Stimulated activated naive CD4-positive, alpha-beta T cell (primary cell): ENCODE results near the gene ERN1.
A peak's percentile ranks its signal among the peaks of the same experiment; 100 is the strongest.

Source experiments
- DNase-seq, 6 experiments: peaks; one replicate each; lab custom pipeline; 2025; lab: John Stamatoyannopoulos, UW

The ERN1 gene

DNA sequence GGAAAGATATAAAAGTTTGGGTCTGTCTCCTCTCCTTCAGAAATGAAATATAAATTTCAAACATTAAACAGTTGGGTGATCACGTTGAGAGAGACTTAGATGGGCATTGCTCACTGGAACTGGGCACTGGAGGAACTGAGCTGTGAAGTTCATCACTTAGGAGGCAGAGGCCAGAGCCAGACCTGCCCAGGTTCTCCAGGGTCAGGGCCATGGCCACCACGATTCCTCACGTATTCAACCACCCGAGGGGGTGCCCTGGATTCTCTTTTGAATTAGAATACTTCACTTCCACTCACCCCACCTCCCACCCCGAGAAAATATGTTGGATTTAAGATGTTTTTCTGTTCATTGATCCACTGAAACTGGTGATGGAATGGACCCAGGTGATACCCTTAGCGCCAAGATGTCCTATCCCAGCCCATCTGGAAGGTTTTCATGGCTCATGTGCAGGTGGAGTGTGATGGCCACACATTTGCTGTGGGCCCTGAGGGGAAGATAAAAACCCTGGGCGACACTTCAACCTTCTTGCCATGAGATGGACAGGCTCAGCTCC lies 125.7 kb downstream of the ERN1 start:
- no peak for DNase-seq

DNA sequence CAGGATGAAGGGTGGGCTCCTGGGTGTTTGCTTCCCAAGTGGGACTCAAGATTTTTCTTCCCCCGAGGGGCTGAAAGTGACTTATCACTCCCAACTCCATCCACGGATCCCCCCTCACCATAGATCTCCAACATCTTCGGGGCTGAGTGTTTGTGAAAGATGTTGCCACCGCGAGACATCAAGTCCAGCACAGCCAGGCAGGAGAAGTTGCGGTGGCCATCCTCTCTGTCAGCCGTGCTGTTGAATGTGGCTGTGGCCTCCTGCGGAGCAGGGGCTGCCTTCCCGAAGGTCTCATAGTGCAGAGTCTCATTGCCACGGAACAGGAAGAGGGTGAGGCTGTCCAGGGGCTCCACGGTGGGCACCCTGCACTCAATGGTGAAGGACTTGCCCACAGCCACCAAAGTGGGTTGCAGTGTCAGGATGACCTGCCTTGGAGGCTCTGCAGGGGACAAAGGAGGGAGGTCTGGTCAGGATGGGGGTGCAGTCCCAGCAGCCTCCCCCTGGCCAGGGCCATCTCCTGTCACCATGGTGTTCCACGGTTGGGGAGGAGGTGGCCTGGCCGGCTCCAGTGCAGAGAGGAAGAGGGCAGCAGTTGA lies 126.3 kb downstream of the ERN1 start:
- DNase-seq: no peak

DNA sequence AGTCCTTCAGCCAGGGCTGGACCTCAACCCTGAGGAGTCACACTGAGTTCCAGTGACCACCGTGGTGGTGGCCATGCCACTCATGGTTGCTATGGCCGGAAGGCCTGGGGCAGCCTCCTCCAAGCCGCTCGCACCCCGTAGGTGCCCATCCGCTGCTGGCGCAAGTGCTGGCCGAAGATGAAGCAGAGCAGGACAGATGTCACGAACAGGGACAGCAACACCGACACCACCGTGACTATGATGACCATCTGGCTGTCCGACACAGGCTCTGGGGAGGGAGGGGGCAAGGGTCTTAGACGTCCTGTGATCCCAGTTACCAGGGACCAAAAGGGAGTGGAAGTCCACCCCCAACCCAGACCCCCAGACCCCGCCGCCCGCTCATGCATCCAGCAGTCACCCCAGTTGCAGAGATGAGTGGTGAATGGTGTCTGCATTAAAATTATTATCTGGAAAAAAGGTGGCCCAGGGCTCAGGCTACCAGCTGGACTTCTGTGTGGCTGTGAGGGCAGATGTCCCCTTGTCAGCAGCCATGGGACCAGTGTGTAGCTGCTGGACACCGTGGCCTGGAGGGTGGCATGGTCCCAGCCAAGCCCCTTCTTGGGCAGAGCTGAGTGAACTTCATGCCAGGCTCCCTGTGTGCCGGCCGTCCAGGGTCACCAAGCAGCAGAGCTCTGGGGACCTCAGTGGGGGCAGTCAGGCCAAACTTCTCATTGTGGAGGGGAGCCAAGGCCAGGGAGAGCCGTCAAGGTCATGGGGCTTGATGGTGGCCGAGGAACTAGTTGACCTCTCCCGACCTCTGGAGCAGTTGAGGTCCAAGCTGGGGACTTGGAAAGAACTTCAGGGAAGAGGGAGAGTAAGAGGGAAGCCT lies 127.1 kb downstream of the ERN1 start:
- no peak for DNase-seq

DNA sequence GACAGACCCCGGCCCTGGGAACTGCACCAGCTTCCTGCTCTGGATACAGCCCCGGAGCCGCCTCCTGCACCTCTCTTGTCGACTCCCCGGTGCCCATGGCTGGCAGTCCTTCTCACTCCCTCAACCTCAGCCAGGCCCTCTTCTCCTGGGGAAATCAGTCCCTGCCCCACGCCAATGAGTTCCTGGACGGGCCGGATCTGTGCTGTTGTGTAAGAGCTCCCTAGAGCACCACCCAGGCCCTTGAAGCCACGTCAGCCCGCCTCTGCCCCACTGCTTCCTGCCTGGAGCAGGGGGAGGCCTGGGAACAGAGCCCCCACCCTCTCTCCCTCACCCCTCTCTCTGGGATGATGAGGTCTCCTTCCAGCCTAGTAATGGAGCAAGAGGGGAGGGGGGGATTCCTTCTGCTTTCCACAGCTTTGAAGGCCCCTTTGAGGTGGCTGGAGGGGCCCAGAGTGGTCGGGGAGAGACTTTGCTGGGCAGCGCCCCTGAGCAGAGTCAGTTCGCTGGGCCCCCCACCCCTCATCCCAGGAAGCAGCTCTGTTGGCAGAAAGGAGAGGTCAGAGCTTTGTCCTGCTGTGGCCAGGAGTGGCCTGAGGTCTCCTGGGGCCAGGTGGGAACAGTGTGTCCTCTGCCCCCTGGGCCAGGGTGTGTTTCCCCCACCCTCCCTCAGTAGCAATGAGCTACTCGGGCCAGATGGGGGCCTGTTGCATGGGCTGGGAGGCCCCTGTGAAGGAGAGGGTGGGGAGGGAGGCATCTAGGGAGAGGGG lies 128.0 kb downstream of the ERN1 start:
- DNase-seq: no peak

DNA sequence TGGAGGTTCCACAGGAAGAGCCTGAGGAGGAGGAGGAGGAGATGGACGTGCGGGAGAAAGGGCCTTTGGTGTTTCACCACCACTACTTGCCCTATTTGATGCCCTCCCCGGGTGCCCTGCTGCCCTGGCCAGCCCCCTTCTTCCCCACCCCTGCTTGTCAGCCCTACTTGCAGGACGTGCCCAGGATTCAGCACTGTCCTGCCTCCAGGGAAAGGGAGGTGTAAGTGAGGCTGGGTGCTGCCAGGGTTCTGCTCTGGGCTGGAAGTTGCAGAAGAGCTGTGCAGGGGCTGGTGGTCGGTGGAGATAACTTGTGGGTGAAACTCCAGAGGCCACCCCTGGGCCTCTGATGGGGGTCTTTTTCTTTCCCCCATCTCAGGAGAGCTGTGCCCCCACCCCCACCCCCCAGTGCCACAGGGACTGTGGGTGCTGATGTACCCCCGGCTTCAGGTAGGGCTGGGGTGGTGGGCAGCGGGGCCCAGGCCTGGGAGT lies 128.8 kb downstream of the ERN1 start:
- no peak for DNase-seq

DNA sequence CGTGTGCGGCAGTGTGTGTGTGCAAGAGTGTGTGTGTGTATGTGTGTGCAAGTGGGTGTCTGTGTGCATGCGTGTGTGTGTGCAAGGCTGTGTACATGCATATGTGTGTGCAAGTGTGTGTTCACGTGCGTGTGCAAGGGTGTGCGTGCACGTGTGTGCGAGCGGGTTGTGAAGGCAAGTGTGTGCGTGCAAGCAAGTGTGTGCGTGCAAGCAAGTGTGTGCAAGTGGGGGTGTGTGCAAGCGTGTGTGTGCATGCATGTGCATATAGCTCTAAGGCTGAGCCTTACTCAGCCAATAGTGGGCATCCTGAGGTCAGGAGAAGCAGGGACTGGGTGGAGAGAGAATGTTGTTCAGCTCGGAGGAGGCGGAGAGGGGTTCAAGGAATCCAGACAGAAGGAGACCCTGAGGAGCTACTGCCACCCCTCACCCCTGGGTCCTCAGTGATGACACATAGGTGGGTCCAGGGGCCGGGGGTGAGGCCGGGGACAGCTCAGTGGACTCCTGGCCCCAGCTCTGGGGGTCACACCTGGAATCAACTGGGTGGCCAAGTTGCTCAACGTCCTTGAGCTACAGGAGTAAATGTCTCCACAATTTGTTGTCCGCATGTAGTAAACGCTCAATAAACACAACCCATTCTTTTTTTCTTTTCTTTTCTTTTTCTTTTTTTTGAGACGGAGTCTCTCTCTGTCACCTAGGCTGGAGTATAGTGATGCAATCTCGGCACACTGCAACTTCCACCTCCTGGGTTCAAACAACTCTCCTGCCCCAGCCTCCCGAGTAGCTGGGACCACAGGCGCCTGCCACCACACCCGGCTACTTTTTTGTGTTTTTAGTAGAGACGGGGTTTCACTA lies 130.0 kb downstream of the ERN1 start:
- peak in 1 of 6 experiments; percentile 6 for DNase-seq

DNA sequence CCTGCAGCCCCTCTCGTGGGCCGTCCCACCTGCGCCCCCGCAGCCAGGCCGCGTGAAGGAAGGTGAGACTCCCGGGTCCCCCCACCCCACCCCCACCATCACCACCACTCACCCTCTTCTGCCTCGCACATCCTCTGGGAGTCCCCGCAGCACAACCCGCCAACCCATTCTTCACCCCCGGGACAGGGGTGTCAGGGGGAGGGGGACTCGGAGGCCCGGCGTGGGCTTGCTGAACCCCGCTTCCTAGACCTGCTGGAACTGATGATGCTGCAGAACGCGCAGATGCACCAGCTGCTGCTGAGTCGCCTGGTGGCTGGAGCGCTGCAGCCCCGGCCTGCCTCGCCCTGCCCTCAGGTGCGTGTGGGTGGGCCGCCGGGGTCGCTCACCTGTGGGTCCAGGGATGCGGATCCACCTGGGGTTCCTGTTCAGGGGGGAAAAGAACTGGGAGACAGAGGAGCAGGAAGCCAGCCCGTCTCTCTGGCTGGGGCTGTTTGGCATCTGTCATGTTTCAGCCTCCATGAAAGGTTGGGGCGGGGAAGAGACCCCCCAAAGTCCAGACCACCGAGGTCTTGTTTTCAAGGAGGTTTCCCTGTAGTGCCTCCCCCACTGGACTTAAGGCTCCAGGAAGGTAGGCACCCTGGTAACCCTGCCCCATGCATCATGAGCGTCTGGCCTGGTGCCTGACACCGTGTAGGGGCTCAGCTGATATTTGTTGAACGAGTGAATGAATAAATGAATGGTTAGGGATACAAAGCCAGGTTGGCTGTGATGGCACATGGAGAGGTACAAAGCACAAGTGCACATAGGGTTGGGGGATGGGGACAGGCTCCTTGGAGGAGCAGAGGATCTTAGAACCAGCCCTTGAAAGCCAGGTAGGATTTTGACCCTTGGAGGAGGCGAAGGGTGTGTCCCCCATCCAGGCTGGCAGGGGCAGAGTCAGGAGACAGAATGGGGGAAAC lies 130.9 kb downstream of the ERN1 start:
- peak in 3 of 6 experiments; percentile 6 to 16 (median 12) for DNase-seq

DNA sequence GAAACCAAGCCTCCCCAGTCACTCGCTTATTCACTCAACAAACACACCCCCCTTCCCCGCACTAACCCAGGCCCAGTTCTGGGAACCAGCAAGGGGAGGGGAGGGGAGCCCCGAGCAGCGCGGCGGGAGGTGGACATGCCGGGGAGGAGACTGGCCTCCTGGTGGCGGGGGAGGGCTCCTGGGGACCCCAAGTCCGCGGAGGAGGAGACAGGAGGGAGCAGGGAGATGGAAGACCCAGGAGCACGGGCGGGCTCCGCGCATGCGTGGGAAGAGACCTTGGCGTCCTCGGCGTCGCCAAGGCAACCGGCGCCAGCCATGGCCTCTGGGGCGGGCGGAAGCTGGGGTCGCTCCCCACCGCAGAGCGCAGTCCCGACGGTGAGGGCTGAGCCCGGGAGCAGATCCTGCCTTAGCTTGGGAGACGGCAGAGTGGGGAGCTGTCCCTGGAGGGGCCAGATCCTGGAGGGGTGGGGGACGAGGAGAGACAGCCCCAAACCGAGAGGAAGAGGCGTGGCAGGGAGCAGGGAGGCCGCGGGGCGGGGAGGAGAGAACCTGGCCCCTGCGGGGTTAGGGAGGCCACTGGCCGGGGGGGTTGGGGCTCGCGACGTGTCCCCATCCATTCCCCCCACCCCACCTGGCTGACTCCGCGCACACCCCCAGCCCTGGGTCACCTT lies 131.8 kb downstream of the ERN1 start, which contains the start of gene PRR29:
TSS of gene PRR29 (plus strand) at position 302 of the 671 bp plus-strand sequence. CDS start at position 316, 14 bp downstream.
- DNase-seq: peak; percentile 50 to 71 (median 65)

DNA sequence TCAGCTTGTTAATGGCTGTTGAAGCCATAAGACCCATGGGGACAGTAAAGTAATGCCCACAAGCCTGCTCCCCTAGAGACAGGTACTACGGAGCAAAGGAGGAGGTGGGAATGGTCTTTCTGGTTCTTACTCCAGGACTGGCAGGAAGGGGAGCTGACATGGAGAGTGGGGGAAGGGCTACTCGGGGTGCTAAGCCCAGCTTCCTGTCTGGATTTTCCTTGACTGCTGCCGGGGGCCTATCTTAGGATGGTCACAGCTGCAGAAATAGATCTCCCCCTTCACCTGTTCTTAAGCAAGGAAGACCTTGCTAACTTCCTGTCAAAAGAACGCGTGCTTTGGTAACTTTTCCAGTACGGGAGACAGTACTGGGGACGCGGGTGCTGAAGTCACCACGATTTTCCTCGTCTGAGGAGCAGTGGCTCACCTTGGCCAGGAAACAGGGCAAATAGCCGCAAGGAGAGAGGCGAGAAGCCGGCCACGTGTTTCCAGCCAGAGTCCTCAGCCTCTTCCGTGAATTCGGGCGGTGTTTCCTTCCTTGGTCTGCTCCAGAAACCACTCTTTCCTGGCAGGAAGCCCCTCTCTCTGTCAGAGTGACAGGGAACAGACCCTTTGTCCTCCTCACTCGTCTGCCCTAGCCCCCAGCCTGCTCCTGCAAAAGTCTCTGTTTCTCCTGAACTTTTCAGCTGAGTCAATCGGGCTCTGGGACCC lies 132.4 kb downstream of the ERN1 start:
- no peak for DNase-seq

DNA sequence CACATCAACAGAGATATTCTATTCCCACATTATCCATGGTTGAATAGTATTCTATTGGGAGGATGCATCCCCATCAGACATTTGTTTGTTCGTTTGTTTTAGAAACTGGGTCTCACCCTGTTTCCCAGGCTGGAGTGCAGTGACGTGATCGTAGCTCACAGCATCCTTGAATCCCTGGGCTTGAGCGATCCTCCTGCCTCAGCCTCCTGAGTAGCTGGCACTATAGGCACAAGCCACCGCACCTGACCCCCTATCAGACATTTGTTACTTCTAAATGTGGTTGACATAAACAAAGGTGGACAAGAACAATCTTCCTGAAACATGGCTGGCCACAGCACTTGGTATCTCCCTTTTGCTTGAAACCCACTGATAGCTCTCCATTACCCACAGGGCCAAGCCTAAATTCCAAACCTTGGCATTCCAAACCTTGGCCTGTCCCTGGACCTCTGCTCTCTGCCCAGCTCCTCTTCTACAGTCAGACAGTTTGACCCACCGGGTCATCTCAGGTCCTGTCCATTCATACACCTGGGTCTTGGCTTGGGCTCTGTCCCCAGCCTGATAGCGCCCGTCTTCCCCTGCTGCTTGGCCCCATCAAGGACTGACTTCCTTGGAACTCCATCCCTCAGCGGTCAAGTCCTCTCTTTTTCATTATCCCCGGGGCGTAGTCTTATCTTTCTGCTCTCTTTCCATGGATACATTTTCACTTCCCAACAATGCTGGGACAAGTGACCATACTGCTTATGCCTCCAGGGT lies 133.3 kb downstream of the ERN1 start:
- no peak for DNase-seq

DNA sequence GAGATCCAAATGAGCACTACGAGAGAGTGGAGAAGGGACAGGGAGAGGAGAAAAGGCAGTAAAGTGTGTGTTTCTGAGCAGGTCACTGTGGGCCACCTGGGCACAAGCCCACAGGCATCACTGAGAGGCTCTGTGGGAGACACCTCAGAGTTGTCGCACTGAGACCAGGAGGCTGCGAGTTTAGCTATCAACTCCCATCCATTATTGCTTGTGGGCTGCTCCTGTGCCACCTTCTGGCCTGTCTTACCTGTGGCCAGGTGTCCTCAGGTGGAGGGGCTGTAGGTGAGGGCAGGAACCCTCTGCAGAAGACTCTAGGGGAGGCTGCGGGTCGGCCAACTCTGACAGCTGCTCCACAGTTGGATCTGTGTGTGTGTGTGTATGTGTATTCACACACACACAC lies 134.3 kb downstream of the ERN1 start:
- no peak for DNase-seq

DNA sequence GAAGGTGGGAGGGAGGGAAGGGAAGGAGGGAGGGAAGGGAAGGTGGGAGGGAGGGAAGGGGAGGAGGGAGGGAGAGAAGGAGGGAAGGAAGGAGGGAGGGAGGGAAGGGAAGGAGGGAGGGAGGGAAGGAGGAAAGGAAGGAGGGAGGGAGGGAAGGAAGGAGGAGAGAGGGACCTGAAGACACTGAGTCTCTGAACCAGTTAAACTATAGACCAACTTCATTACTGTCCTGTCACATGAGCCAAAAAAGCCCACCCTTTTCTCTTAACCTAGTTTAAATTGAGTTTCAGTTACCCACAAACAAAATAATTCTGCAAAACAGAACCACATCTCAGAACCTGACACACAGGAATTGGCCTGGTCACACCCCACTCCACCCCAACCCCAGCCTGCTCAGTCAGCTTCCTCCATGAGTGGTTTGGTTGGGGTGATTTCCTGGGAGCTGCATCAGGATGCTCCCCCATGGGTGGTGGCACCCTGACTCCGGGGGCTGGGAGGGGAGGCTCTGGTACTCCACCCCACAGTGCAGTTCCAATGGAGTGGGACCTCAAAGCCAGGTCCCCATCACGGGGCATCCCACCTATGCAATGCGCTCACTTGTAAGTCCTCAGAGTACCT lies 136.5 kb downstream of the ERN1 start:
- DNase-seq: peak in 2 of 6 experiments; percentile 20 to 32

DNA sequence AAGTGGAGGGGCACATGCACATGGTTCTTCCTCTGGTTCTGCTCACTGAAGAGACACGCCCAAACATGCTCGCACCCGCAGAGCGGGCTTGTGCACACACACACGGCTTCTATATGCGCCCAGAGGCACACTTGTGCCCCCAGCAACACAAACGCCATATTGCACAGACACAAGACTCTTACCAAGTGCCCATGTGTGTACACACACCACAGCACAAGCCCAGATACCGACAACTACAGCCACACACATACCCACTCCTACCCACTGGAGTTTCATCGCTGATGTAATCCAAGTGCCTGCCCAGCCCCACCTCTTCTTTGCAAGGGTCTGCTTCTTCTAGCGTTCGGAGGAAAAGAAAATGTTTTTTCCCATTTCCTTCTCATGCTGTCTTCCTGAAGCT lies 138.3 kb downstream of the ERN1 start:
- no peak for DNase-seq

DNA sequence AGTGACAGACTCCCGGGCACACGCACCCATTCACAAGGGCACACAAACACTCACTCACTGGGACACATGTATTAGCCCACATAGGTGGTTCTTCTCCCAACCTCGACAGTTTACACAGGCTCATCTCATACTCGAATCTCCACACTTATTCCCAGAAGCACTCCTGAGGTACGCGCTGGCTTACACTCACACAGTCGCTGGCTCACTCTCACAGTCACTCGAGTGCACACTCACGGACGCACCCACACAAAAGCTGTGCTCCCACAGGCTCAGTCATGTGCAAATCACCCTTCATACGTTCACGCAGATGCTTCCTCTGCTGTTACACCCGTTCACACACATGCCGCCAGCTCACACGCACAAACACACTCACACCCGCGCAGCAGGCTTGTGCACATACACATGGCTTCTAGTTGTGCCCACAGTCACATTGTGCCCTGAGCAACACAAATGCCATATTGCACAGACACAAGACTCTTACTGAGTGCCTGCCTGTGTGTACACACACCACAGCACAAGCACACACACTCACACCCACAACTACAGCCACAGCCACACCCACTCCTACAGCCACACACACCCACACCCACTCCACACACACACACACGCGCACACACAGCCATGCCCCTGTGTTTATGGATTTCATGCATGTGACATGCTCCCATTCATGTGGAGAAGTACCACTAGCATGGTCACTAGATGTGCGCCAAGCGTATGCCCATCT lies 140.2 kb downstream of the ERN1 start:
- DNase-seq: no peak
